AG04450 (cell line): ENCODE results near the gene ATG4A. TPM values are rescaled to one million over a fixed set of nuclear protein-coding genes. Genes with fewer than 3 reads are reported as not detected.

Experiments used
- CTCF ChIA-PET: fragments of 300-600, 350-600 bp; formaldehyde crosslinking; extraction: SDS; loops from one replicate; lab custom pipeline; 2022; ENCODE audit warnings: antibody characterized with exemption, inconsistent platforms; lab: Charles Lee
- POLR2A ChIA-PET: fragments of 350-600 bp; formaldehyde crosslinking; extraction: SDS; loops from one replicate; lab custom pipeline; 2021; ENCODE audit warnings: antibody characterized with exemption, inconsistent platforms; lab: Yijun Ruan, JAX
- DNase-seq: peaks from one replicate; pipeline ENCODE4 v3.0.0-alpha.2; 2011; ENCODE audit warnings: low read depth, low spot score
- H3K27ac ChIP-seq: one replicate; pipeline ENCODE4 v1.5.1; 2012; ENCODE audit warnings: low read depth, low read length, control low read depth
- H3K27me3 ChIP-seq: one replicate; pipeline ENCODE4 v1.6.0; 2012; ENCODE audit warnings: low read length; ENCODE audit not compliant: control insufficient read depth, insufficient read depth
- H3K4me3 ChIP-seq: 2 replicates; pipeline ENCODE4 v1.5.1; 2011; ENCODE audit warnings: mild to moderate bottlenecking, low read depth, low read length, control low read depth
- H3K9me3 ChIP-seq: 2 replicates; pipeline ENCODE4 v1.5.1; 2012; ENCODE audit warnings: low read length; ENCODE audit not compliant: control insufficient read depth, insufficient read depth
- CTCF ChIP-seq: IDR thresholded peaks from 2 replicates; pipeline ENCODE4 v1.5.1; 2011; ENCODE audit warnings: low read depth, low read length, control low read depth, inconsistent platforms
- polyA plus RNA-seq: library from polyadenylated mRNA; depleted of rRNA; stranded (reverse); fragments of >200 nt; gene quantifications from 2 replicates; pipeline ENCODE4 v1.2.3, GENCODE V29; 2011; rRNA removed

Gene ATG4A
- polyA plus RNA-seq, 1 experiment: 13.3 TPM

- no peak overlapping the region for H3K27ac ChIP-seq
- no peaks in the 10 kb centered on the region for H3K9me3 ChIP-seq
- no peak for TF ChIP-seq CTCF
- ChIA-PET POLR2A (no interaction called here), CTCF (interaction anchor here (0.9 kb wide), 1 partner anchor 22 kb away, joined by 3 read pairs; no protein-coding TSS in a partner anchor)
- DNase-seq: no peak
- H3K27me3 ChIP-seq: no peaks in the 10 kb centered on the region
- H3K4me3 ChIP-seq: no peak overlapping the region
These were observed 112.0 kb downstream of the ATG4A start for GRCh38 chrX:108203540-108203939.

Other genes with a start within 250 kb of the ATG4A start
- not detected in 2 replicates for gene TEX13B, start 109.4 kb upstream of the ATG4A start, polyA plus RNA-seq
- 0.10 and 0.22 TPM in 2 replicates for gene VSIG1, start 46.7 kb upstream of the ATG4A start, polyA plus RNA-seq
- gene PSMD10, start 236 bp upstream of the ATG4A start, polyA plus RNA-seq: 85.3 and 118 TPM in 2 replicates